Activated CD4-positive, alpha-beta T cell treated with anti-CD3 and anti-CD28 coated beads for 36 hours (primary cell): Measurements from ENCODE around the gene DNAJC15. TPM values are rescaled to one million over a fixed set of nuclear protein-coding genes. Genes with fewer than 3 reads are reported as not detected.

ENCODE experiments used
- ATAC-seq: fragments of 200-7000 bp; cut with Tn5 transposase; one replicate; pipeline ENCODE4 v1.10.0; 2021; ENCODE audit warnings: mild to moderate bottlenecking, moderate library complexity
- CTCF ChIA-PET: fragments of 350-600 bp; sonication (Branson Sonifier 250); formaldehyde crosslinking; loops from one replicate; lab custom pipeline; 2021; ENCODE audit warnings: antibody characterized with exemption; lab: Charles Lee
- POLR2A ChIA-PET: fragments of 350-600 bp; sonication (Branson Sonifier 250); formaldehyde crosslinking; loops from one replicate; lab custom pipeline; 2021; ENCODE audit warnings: antibody characterized with exemption, inconsistent platforms; lab: Charles Lee
- DNase-seq: peaks from one replicate; pipeline ENCODE4 v3.0.0-alpha.2; 2020
- H3K27ac Mint-ChIP-seq: one replicate; pipeline ENCODE4 v1.8.0; 2021; ENCODE audit warnings: mixed read lengths
- H3K27me3 Mint-ChIP-seq: one replicate; pipeline ENCODE4 v1.8.0; 2021; ENCODE audit warnings: mixed read lengths
- H3K36me3 Mint-ChIP-seq: one replicate; pipeline ENCODE4 v1.8.0; 2021; ENCODE audit warnings: low read depth, mixed read lengths
- H3K4me1 Mint-ChIP-seq: one replicate; pipeline ENCODE4 v1.8.0; 2021; ENCODE audit warnings: mixed read lengths
- H3K4me3 Mint-ChIP-seq: one replicate; pipeline ENCODE4 v1.8.0; 2021; ENCODE audit warnings: mild to moderate bottlenecking, moderate library complexity, mixed read lengths
- H3K9me3 Mint-ChIP-seq: one replicate; pipeline ENCODE4 v1.8.0; 2021; ENCODE audit warnings: low read depth, mixed read lengths
- intact Hi-C, 2 experiments: fragments of 100-400 bp; cut with DNase I in 1 of 2; cut with micrococcal nuclease in 1 of 2; formaldehyde crosslinking; loops; one replicate each; pipeline versions ENCODE4 v1.14.2 to v1.15.1; 2022 to 2024; cut with DNase I, micrococcal nuclease
- total RNA-seq, 2 experiments: library from RNA; stranded (reverse); gene quantifications; one replicate each; pipeline ENCODE4 v1.2.3, GENCODE V29; 2021

Gene DNAJC15
- total RNA-seq, 2 experiments from 2014 or later = 13.0 to 20.8 TPM

- no peak for ATAC-seq
- H3K27ac Mint-ChIP-seq = no peak overlapping the region
- H3K27me3 Mint-ChIP-seq = peaks cover 6% of the 10 kb centered on the region
- H3K4me3 Mint-ChIP-seq = no peak overlapping the region
- CTCF ChIA-PET = interaction anchor here (0.7 kb wide), 1 partner anchor 110 kb away, joined by 4 read pairs; no protein-coding TSS in a partner anchor
- H3K36me3 Mint-ChIP-seq = no peaks in the 10 kb centered on the region
- no peaks in the 10 kb centered on the region for H3K9me3 Mint-ChIP-seq
- no peak for DNase-seq
- no peaks in the 10 kb centered on the region for H3K4me1 Mint-ChIP-seq
- intact Hi-C loops = no loop called here
- POLR2A ChIA-PET = no interaction called here
These were observed 113.7 kb downstream of the DNAJC15 start for GRCh38 chr13:43136920-43137575.

GRCh38 chr13:43139211-43139610, 115.8 kb downstream of the DNAJC15 start:
- ATAC-seq (no peak), DNase-seq (no peak)
- Mint-ChIP-seq H3K27me3 (peaks cover 2% of the 10 kb centered on the region), H3K36me3 (no peaks in the 10 kb centered on the region), H3K4me1 (no peaks in the 10 kb centered on the region), H3K4me3 (no peak overlapping the region), H3K9me3 (no peaks in the 10 kb centered on the region), H3K27ac (no peak overlapping the region)
- ChIA-PET POLR2A (no interaction called here), CTCF (interaction anchor here (1.1 kb wide), 1 partner anchor 8 kb away, joined by 3 read pairs; no protein-coding TSS in a partner anchor)
- intact Hi-C loops = no loop called here

- Mint-ChIP-seq H3K4me3 (no peak overlapping the region), H3K36me3 (no peaks in the 10 kb centered on the region), H3K9me3 (no peaks in the 10 kb centered on the region), H3K27ac (no peak overlapping the region), H3K27me3 (peaks cover 2% of the 10 kb centered on the region), H3K4me1 (no peaks in the 10 kb centered on the region)
- no peak for ATAC-seq
- CTCF ChIA-PET = no interaction called here
- POLR2A ChIA-PET = no interaction called here
- intact Hi-C loops = no loop called here
- DNase-seq = no peak
These were observed 116.5 kb downstream of the DNAJC15 start for GRCh38 chr13:43139921-43140320.

DNA sequence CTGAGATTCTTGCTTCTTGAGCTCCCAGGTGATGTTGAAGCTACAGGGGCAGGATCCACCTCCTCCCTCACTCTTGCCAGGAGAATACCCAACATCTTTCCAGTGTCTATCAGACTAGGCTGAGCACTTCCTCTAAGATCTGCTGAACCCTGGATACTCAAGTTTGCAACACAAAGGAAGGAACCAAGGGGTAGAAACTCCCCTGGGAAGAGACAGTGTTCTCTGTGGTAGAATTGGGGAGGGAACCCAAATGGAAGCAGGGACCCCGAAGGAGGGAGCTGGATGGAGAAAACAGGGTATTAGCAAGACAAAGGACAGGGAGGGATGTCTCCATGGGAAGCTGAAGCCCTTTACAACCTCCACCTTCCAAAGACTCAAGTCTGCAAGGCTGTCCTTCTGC, 117.6 kb downstream of the DNAJC15 start:
- Mint-ChIP-seq H3K4me1 (no peaks in the 10 kb centered on the region), H3K36me3 (no peaks in the 10 kb centered on the region), H3K4me3 (no peak overlapping the region), H3K27me3 (peaks cover 4% of the 10 kb centered on the region), H3K27ac (no peak overlapping the region), H3K9me3 (no peaks in the 10 kb centered on the region)
- ChIA-PET CTCF (interaction anchor here (0.9 kb wide), 1 partner anchor 9 kb away, joined by 3 read pairs; no protein-coding TSS in a partner anchor), POLR2A (no interaction called here)
- ATAC-seq = no peak
- no peak for DNase-seq
- intact Hi-C loops = no loop called here

DNA sequence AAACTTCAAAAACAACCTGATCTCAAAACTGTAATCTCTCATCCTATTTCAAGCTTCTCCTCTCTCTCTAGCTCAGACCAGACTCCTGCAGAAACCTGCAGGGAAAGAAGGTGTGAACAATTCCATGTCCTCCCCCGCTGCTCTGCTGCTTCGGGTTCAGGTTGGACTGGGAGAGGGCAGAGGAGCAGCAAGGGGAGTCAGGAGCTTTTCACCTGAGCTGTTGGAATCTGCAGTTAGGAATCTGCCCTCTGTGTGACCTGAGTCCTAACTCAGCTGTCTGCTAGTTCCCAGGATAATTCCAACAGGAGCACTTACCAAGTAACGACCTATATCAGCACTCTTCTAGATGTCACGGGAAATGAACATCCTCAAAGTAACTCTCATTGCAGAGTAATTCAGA, 118.3 kb downstream of the DNAJC15 start:
- DNase-seq = no peak
- CTCF ChIA-PET = interaction anchor here (0.9 kb wide), 1 partner anchor 10 kb away, joined by 3 read pairs; no protein-coding TSS in a partner anchor
- H3K4me3 Mint-ChIP-seq = no peak overlapping the region
- H3K27ac Mint-ChIP-seq = no peak overlapping the region
- H3K4me1 Mint-ChIP-seq = no peaks in the 10 kb centered on the region
- POLR2A ChIA-PET = no interaction called here
- no peak for ATAC-seq
- peaks cover 9% of the 10 kb centered on the region for H3K27me3 Mint-ChIP-seq
- no peaks in the 10 kb centered on the region for H3K9me3 Mint-ChIP-seq
- intact Hi-C loops = no loop called here
- no peaks in the 10 kb centered on the region for H3K36me3 Mint-ChIP-seq

- DNase-seq = no peak
- Mint-ChIP-seq H3K27me3 (peaks cover 6% of the 10 kb centered on the region), H3K27ac (no peak overlapping the region), H3K4me3 (no peak overlapping the region), H3K36me3 (no peaks in the 10 kb centered on the region), H3K9me3 (no peaks in the 10 kb centered on the region), H3K4me1 (no peaks in the 10 kb centered on the region)
- ChIA-PET CTCF (interaction anchor here (0.8 kb wide), 1 partner anchor 1339 kb away, joined by 4 read pairs; no protein-coding TSS in a partner anchor), POLR2A (no interaction called here)
- no peak for ATAC-seq
- intact Hi-C loops = no loop called here
These were observed 120.2 kb downstream of the DNAJC15 start for GRCh38 chr13:43143591-43143990.

DNA sequence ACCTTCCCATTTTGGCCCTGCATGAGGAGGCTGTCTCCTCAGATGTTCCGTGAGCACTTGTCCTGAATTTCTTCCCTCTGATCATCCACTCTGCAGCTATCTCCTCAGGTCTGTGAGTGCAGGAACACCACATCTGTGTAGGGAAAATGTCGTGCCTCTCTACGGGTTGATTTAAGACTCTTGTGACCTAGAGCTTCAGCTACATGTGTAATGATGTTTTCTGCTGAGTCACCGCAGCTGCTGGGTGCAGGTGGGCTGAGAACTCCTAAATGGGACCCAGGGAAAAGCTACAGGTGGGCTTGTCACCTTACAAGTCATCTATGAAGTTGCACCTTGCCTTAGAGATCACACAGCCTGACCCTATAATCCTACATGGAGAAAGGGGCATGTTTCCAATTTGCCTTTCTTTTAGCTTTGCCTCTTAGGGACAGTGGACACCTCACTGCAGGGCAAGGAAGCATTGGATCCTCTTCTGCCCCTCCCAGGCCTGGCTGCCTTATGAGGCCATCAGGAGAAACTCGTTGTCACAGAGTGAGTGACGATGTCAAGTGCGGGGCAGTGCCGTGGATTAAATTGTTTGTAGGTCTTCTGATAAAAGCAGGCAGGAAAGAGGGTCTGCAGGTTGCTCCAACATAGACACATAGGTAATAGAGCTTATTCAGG, 122.3 kb downstream of the DNAJC15 start:
- H3K27me3 Mint-ChIP-seq = peaks cover 6% of the 10 kb centered on the region
- H3K27ac Mint-ChIP-seq = no peak overlapping the region
- no peak for DNase-seq
- POLR2A ChIA-PET = no interaction called here
- H3K4me3 Mint-ChIP-seq = no peak overlapping the region
- no peaks in the 10 kb centered on the region for H3K4me1 Mint-ChIP-seq
- ATAC-seq = no peak
- H3K9me3 Mint-ChIP-seq = no peaks in the 10 kb centered on the region
- CTCF ChIA-PET = no interaction called here
- H3K36me3 Mint-ChIP-seq = no peaks in the 10 kb centered on the region
- intact Hi-C loops = no loop called here

- no peaks in the 10 kb centered on the region for H3K4me1 Mint-ChIP-seq
- no peak for DNase-seq
- no peaks in the 10 kb centered on the region for H3K36me3 Mint-ChIP-seq
- H3K27me3 Mint-ChIP-seq = peaks cover 6% of the 10 kb centered on the region
- POLR2A ChIA-PET = no interaction called here
- H3K27ac Mint-ChIP-seq = no peak overlapping the region
- intact Hi-C loops = no loop called here
- no peak overlapping the region for H3K4me3 Mint-ChIP-seq
- CTCF ChIA-PET = interaction anchor here (0.9 kb wide), 1 partner anchor 61 kb away, joined by 3 read pairs; no protein-coding TSS in a partner anchor
- ATAC-seq = no peak
- no peaks in the 10 kb centered on the region for H3K9me3 Mint-ChIP-seq
These were observed 123.0 kb downstream of the DNAJC15 start for GRCh38 chr13:43146400-43146799.

- no peak for DNase-seq
These were observed 127.2 kb downstream of the DNAJC15 start for GRCh38 chr13:43150369-43151207.

DNA sequence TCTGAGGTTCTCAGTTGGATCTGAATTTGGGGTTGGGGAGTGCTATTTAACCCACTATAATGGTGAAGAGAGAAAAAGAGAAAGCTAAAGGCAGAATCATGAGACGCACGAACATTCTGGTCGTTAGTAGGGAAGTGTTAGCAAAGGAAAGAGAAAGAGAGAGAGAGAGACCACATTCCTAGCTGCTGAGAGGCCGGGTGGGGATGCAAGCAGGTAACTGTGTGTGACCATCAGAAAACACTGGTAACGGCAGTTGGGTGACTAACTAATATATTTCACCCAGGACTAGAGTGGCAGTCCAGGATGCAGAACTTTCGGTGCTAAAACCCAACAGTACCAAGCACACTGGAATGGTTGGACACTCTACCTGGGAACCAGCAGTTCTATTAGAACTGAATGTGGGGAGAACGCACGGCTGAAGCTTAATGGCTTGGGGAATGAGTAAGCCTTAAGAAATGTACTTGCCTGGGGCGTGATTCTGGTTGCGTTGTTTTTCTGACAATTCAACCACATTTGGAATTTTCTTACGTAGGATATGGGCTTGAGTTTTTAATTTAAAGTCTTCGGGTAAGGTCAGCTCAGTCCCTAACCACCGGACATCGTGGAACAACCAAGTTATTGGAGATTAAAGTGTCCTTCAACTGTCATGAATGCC, 130.2 kb downstream of the DNAJC15 start:
- no peaks in the 10 kb centered on the region for H3K4me1 Mint-ChIP-seq
- DNase-seq (no peak), ATAC-seq (no peak)
- POLR2A ChIA-PET = no interaction called here
- H3K36me3 Mint-ChIP-seq = no peaks in the 10 kb centered on the region
- H3K27ac Mint-ChIP-seq = no peak overlapping the region
- H3K9me3 Mint-ChIP-seq = no peaks in the 10 kb centered on the region
- intact Hi-C loops = no loop called here
- no peak overlapping the region for H3K4me3 Mint-ChIP-seq
- no peaks in the 10 kb centered on the region for H3K27me3 Mint-ChIP-seq
- CTCF ChIA-PET = interaction anchor here (0.8 to 1.0 kb wide), 2 partner anchors 20 to 185 kb away, joined by 3 read pairs; no protein-coding TSS in a partner anchor

More at GRCh38 chr13:43150369-43151207, 127.2 kb downstream of the DNAJC15 start:
- CTCF ChIA-PET = no interaction called here
- ATAC-seq = no peak
- H3K27ac Mint-ChIP-seq = no peak overlapping the region
- H3K27me3 Mint-ChIP-seq = peaks cover 6% of the 10 kb centered on the region
- no peaks in the 10 kb centered on the region for H3K9me3 Mint-ChIP-seq
- intact Hi-C loops = no loop called here
- no peaks in the 10 kb centered on the region for H3K36me3 Mint-ChIP-seq
- H3K4me1 Mint-ChIP-seq = no peaks in the 10 kb centered on the region
- no peak overlapping the region for H3K4me3 Mint-ChIP-seq
- POLR2A ChIA-PET = no interaction called here

DNA sequence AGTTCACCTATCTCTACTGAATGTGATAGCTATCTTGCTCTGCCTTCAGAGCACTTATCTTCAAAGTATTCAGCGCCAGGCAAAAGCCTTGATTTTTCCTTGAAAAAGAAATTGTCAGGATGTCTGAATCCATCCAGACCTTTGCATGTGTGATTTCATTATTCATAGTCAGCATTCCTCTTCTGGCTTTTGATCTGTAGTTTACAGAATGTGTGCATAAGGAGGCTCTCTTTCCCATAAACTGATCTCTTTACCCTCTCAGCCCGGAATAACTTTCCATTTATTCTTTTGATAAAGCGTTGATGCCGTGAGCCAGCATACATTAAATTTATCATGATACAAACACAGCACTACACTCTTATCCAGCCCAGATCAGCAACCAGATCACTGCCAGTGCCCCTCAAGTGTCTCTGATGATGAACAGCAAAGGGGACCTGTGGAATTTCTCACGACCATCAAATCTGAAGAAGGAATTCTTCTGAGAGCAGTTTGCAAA, 130.8 kb downstream of the DNAJC15 start:
- Mint-ChIP-seq H3K36me3 (no peaks in the 10 kb centered on the region), H3K4me3 (no peak overlapping the region), H3K27me3 (no peaks in the 10 kb centered on the region), H3K9me3 (no peaks in the 10 kb centered on the region), H3K27ac (no peak overlapping the region), H3K4me1 (no peaks in the 10 kb centered on the region)
- DNase-seq (no peak), ATAC-seq (no peak)
- ChIA-PET POLR2A (no interaction called here), CTCF (no interaction called here)
- intact Hi-C loops = no loop called here
